ENCODE results near the gene ZDHHC21.

GRCh38 chr9:14693251-14693861 lies at the start of gene ZDHHC21:
- TF ChIP-seq EZH2phosphoT487 (IDR thresholded peaks at IDR 0.05; ENCODE audit: insufficient read depth, low read depth) (no peak), EZH2 (IDR thresholded peaks at IDR 0.05; ENCODE audit: insufficient read depth, poor library complexity, severe bottlenecking) (no peak)
